Astrocyte (in vitro differentiated cells and primary cell): ENCODE measurements around the gene EXOSC7. TPM values are rescaled to one million over a fixed set of nuclear protein-coding genes. Genes with fewer than 3 reads are reported as not detected.
A peak's percentile ranks its signal among the peaks of the same experiment; 100 is the strongest.

Experiments
- DNase-seq: peaks from one replicate; pipeline ENCODE4 v3.0.0-alpha.2; 2010; ENCODE audit warnings: low read depth
- FAIRE-seq: peaks from 2 replicates; lab custom pipeline; 2011; peaks lifted over from hg19 to GRCh38; lab: Jason Lieb, UNC
- H2AFZ ChIP-seq: 2 replicates; pipeline ENCODE4 v1.6.0; 2012; ENCODE audit warnings: low read depth, low read length, inconsistent platforms
- H3K27ac ChIP-seq: 2 replicates; pipeline ENCODE4 v1.5.1; 2011; ENCODE audit warnings: low read depth, low read length, inconsistent platforms
- H3K27me3 ChIP-seq: 2 replicates; pipeline ENCODE4 v1.6.0; 2011; ENCODE audit warnings: low read length, inconsistent platforms; ENCODE audit not compliant: insufficient read depth
- H3K36me3 ChIP-seq: 2 replicates; pipeline ENCODE4 v1.5.1; 2011; ENCODE audit warnings: low read length, inconsistent platforms; ENCODE audit not compliant: insufficient read depth
- H3K4me1 ChIP-seq: 2 replicates; pipeline ENCODE4 v1.5.1; 2011; ENCODE audit warnings: low read length, inconsistent platforms; ENCODE audit not compliant: insufficient read depth
- H3K4me2 ChIP-seq: 2 replicates; pipeline ENCODE4 v1.6.0; 2012; ENCODE audit warnings: low read length, inconsistent platforms
- H3K4me3 ChIP-seq: 2 replicates; pipeline ENCODE4 v1.5.1; 2011; ENCODE audit warnings: low read depth, mild to moderate bottlenecking, low read length, inconsistent platforms; ENCODE audit not compliant: insufficient read depth
- H3K79me2 ChIP-seq: 2 replicates; pipeline ENCODE4 v1.6.0; 2012; ENCODE audit warnings: mild to moderate bottlenecking, low read length, inconsistent platforms; ENCODE audit not compliant: insufficient read depth
- H3K9ac ChIP-seq: 2 replicates; pipeline ENCODE4 v1.6.0; 2012; ENCODE audit warnings: mild to moderate bottlenecking, low read length, inconsistent platforms
- H3K9me3 ChIP-seq: 2 replicates; pipeline ENCODE4 v1.5.1; 2012; ENCODE audit warnings: low read depth, mild to moderate bottlenecking, low read length, inconsistent platforms; ENCODE audit not compliant: insufficient read depth
- H4K20me1 ChIP-seq: 2 replicates; pipeline ENCODE4 v1.6.0; 2012; ENCODE audit warnings: low read length, inconsistent platforms; ENCODE audit not compliant: insufficient read depth
- H3K27ac Mint-ChIP-seq: one replicate; pipeline ENCODE4 v1.8.0; 2021; ENCODE audit warnings: mild to moderate bottlenecking, mixed read lengths; ENCODE audit not compliant: unreplicated experiment
- H3K27me3 Mint-ChIP-seq: one replicate; pipeline ENCODE4 v1.8.0; 2021; ENCODE audit warnings: low read depth, mixed read lengths; ENCODE audit not compliant: unreplicated experiment
- H3K36me3 Mint-ChIP-seq: one replicate; pipeline ENCODE4 v1.8.0; 2021; ENCODE audit warnings: low read depth, mixed read lengths; ENCODE audit not compliant: unreplicated experiment
- H3K4me1 Mint-ChIP-seq: one replicate; pipeline ENCODE4 v1.8.0; 2021; ENCODE audit warnings: low read depth, mixed read lengths; ENCODE audit not compliant: unreplicated experiment
- H3K4me3 Mint-ChIP-seq: one replicate; pipeline ENCODE4 v1.8.0; 2021; ENCODE audit warnings: mild to moderate bottlenecking, moderate library complexity, mixed read lengths; ENCODE audit not compliant: unreplicated experiment
- H3K9me3 Mint-ChIP-seq: one replicate; pipeline ENCODE4 v1.8.0; 2021; ENCODE audit warnings: mild to moderate bottlenecking, mixed read lengths; ENCODE audit not compliant: unreplicated experiment
- EZH2 ChIP-seq: IDR thresholded peaks from 2 replicates; pipeline ENCODE4 v1.6.1; 2012; ENCODE audit warnings: mild to moderate bottlenecking, low read length, inconsistent platforms; ENCODE audit not compliant: insufficient read depth
- total RNA-seq: library from RNA; stranded (reverse); gene quantifications from 2 replicates; pipeline ENCODE4 v1.2.1, GENCODE V29; 2021
- TF ChIP-seq, protein P1 (sequence below): IDR thresholded peaks from 2 replicates; pipeline ENCODE4 v1.5.1; 2011; ENCODE audit warnings: low read depth, mild to moderate bottlenecking, inconsistent platforms, low read length, moderate library complexity; ENCODE audit not compliant: insufficient read depth

Gene EXOSC7
- total RNA-seq, 1 donor from 2014 or later, result 38.6 TPM

- H3K36me3 Mint-ChIP-seq, result peaks cover 17% of the 10 kb centered on the region
These were observed 19.2 kb downstream of the EXOSC7 start for GRCh38 chr3:44995142-44995770.

GRCh38 chr3:44996556-44996969 lies 20.5 kb downstream of the EXOSC7 start:
- Histone ChIP-seq H3K4me1 (peaks cover 25% of the 10 kb centered on the region), H3K9ac (no peak overlapping the region), H3K79me2 (peaks cover 5% of the 10 kb centered on the region), H3K27me3 (no peaks in the 10 kb centered on the region), H3K9me3 (no peaks in the 10 kb centered on the region), H2AFZ (no peak overlapping the region), H4K20me1 (peaks cover 46% of the 10 kb centered on the region), H3K4me3 (no peak overlapping the region), H3K27ac (no peak overlapping the region), H3K4me2 (no peak overlapping the region), H3K36me3 (peaks cover 17% of the 10 kb centered on the region)
- no peak for DNase-seq
- Mint-ChIP-seq H3K36me3 (peaks cover 17% of the 10 kb centered on the region), H3K27ac (no peak overlapping the region), H3K9me3 (no peaks in the 10 kb centered on the region), H3K4me3 (no peak overlapping the region), H3K27me3 (no peaks in the 10 kb centered on the region), H3K4me1 (peaks cover 32% of the 10 kb centered on the region)
- no peak for TF ChIP-seq EZH2
- TF ChIP-seq, protein P1, sequence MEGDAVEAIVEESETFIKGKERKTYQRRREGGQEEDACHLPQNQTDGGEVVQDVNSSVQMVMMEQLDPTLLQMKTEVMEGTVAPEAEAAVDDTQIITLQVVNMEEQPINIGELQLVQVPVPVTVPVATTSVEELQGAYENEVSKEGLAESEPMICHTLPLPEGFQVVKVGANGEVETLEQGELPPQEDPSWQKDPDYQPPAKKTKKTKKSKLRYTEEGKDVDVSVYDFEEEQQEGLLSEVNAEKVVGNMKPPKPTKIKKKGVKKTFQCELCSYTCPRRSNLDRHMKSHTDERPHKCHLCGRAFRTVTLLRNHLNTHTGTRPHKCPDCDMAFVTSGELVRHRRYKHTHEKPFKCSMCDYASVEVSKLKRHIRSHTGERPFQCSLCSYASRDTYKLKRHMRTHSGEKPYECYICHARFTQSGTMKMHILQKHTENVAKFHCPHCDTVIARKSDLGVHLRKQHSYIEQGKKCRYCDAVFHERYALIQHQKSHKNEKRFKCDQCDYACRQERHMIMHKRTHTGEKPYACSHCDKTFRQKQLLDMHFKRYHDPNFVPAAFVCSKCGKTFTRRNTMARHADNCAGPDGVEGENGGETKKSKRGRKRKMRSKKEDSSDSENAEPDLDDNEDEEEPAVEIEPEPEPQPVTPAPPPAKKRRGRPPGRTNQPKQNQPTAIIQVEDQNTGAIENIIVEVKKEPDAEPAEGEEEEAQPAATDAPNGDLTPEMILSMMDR, result no peak
- no peak for FAIRE-seq

More at GRCh38 chr3:44995142-44995770, 19.2 kb downstream of the EXOSC7 start:
- no peaks in the 10 kb centered on the region for H3K9me3 ChIP-seq
- no peak overlapping the region for H3K4me2 ChIP-seq
- peaks cover 9% of the 10 kb centered on the region for H3K79me2 ChIP-seq
- peak overlapping the region; percentile 12 for H3K4me3 Mint-ChIP-seq
- H3K4me3 ChIP-seq, result no peak overlapping the region
- no peak for TF ChIP-seq EZH2
- TF ChIP-seq, protein P1, result no peak
- no peak overlapping the region for H2AFZ ChIP-seq
- H3K4me1 Mint-ChIP-seq, result peaks cover 32% of the 10 kb centered on the region
- FAIRE-seq (no peak), DNase-seq (peak; percentile 33)
- no peaks in the 10 kb centered on the region for H3K9me3 Mint-ChIP-seq
- no peak overlapping the region for H3K9ac ChIP-seq
- H3K4me1 ChIP-seq, result peaks cover 25% of the 10 kb centered on the region
- H3K27me3 Mint-ChIP-seq, result no peaks in the 10 kb centered on the region
- no peak overlapping the region for H3K27ac Mint-ChIP-seq
- H4K20me1 ChIP-seq, result peaks cover 56% of the 10 kb centered on the region
- peaks cover 24% of the 10 kb centered on the region for H3K36me3 ChIP-seq
- no peaks in the 10 kb centered on the region for H3K27me3 ChIP-seq
- no peak overlapping the region for H3K27ac ChIP-seq

- FAIRE-seq, result no peak
- Histone ChIP-seq H3K79me2 (peaks cover 5% of the 10 kb centered on the region), H4K20me1 (peaks cover 24% of the 10 kb centered on the region), H3K9ac (no peak overlapping the region), H3K4me2 (no peak overlapping the region), H3K9me3 (no peaks in the 10 kb centered on the region), H3K36me3 (peaks cover 27% of the 10 kb centered on the region), H3K27ac (no peak overlapping the region), H2AFZ (no peak overlapping the region), H3K4me3 (no peak overlapping the region), H3K4me1 (peaks cover 8% of the 10 kb centered on the region), H3K27me3 (no peaks in the 10 kb centered on the region)
- no peak for TF ChIP-seq EZH2
- TF ChIP-seq, protein P1, result no peak
- H3K9me3 Mint-ChIP-seq, result peaks cover 5% of the 10 kb centered on the region
- no peaks in the 10 kb centered on the region for H3K27me3 Mint-ChIP-seq
- DNase-seq, result no peak
- H3K4me1 Mint-ChIP-seq, result peaks cover 9% of the 10 kb centered on the region
- H3K4me3 Mint-ChIP-seq, result no peak overlapping the region
- H3K27ac Mint-ChIP-seq, result no peak overlapping the region
- peaks cover 23% of the 10 kb centered on the region for H3K36me3 Mint-ChIP-seq
These were observed 23.7 kb downstream of the EXOSC7 start for GRCh38 chr3:44999782-45000181.
